Measurements from ENCODE around the gene TECPR1. TPM values are rescaled to one million over a fixed set of nuclear protein-coding genes. Genes with fewer than 3 reads are reported as not detected.

The TECPR1 gene
- total and polyA plus RNA-seq, 2 donors (not counting 3 experiments of a cell fraction or from before 2014, with no cell fraction given), result 12.3 to 97.5 TPM

DNA sequence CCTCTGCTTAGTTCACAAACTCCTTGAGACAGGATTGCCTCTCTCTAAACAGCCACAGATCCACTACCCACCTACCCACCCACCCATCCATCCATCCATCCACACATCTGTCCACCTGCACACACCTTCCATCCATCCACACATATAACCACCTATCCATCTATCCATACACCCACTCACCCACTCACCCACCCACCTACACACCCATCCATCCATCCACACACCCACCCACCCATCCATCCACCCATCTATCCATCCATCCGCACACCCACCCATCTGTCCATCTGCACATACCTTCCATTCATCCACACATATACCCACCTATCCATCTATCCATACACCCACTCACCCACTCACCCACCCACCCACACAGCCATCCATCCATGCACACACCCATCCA, 9.7 kb downstream of the TECPR1 start:
- DNase-seq (ENCODE audit: low read depth, low spot score) (no peak), FAIRE-seq (no peak)
- Histone ChIP-seq H3K9me1 (replicated peaks; ENCODE audit: control insufficient read depth, extremely low read depth, insufficient read depth, low read length) (no peaks in the 10 kb centered on the region), H3K9me3 (replicated peaks; ENCODE audit: control insufficient read depth, insufficient read depth, low read length) (no peaks in the 10 kb centered on the region), H3K36me3 (ENCODE audit: control insufficient read depth in 2 of 2, extremely low read depth in 1 of 2, insufficient read depth in 2 of 2, low read length in 2 of 2) (peaks cover 8 to 27% of the 10 kb centered on the region in 2 experiments), H3K4me3 (replicated peaks in 1 of 3; ENCODE audit: insufficient read depth in 1 of 3, low read depth in 1 of 3, low read length in 3 of 3) (no peak overlapping the region), H3K4me2 (ENCODE audit: insufficient read depth, low read length) (no peak overlapping the region), H3K27ac (ENCODE audit: insufficient read depth, low read depth, low read length) (no peak overlapping the region), H3K79me2 (ENCODE audit: control insufficient read depth, insufficient read depth, low read length) (peaks cover 9% of the 10 kb centered on the region), H3K4me1 (ENCODE audit: control insufficient read depth, extremely low read depth, insufficient read depth, low read length) (peaks cover 12% of the 10 kb centered on the region), H3K27me3 (ENCODE audit: control insufficient read depth in 2 of 2, insufficient read depth in 2 of 2, low read length in 2 of 2) (no peaks in the 10 kb centered on the region), H2AFZ (ENCODE audit: low read depth, low read length) (no peak overlapping the region), H4K20me1 (replicated peaks; ENCODE audit: control insufficient read depth, extremely low read depth, insufficient read depth, low read length) (no peaks in the 10 kb centered on the region), H3K9ac (replicated peaks; ENCODE audit: extremely low read depth, insufficient read depth, low read length) (no peak overlapping the region)
- no TSS peak for BruUV-seq (replicated peaks)
- ChIA-PET CTCF (interaction anchor here (1.0 to 1.1 kb wide), 2 partner anchors 24 to 221 kb away, joined by 3 to 4 read pairs; no protein-coding TSS in a partner anchor), POLR2A (no interaction called here)
- dilution Hi-C loops (cut with MboI; ENCODE audit: extremely low pct_ligation_motif_present, low sequenced_read_pairs) (no loop called here), intact Hi-C loops (cut with micrococcal nuclease) (no loop called here)
- TF ChIP-seq MYC (IDR thresholded peaks at IDR 0.05; ENCODE audit: low read depth, low read length) (no peak), JUN (IDR thresholded peaks at IDR 0.05; ENCODE audit: borderline replicate concordance, insufficient read depth, insufficient read length, low read depth) (no peak), POLR2AphosphoS5 (IDR thresholded peaks at IDR 0.05; ENCODE audit: insufficient read depth, low read depth, low read length) (no peak), GATA2 (IDR thresholded peaks at IDR 0.05; ENCODE audit: insufficient read depth, insufficient read length, low read depth, low read length) (no peak), FOS (IDR thresholded peaks at IDR 0.05; ENCODE audit: borderline replicate concordance, insufficient read depth, low read length) (no peak), POLR2A (IDR thresholded peaks at IDR 0.05; ENCODE audit: low read depth, low read length) (no peak), EZH2 (IDR thresholded peaks at IDR 0.05; ENCODE audit: borderline replicate concordance, low read depth, low read length, severe bottlenecking) (no peak)
- TF ChIP-seq, protein P1, sequence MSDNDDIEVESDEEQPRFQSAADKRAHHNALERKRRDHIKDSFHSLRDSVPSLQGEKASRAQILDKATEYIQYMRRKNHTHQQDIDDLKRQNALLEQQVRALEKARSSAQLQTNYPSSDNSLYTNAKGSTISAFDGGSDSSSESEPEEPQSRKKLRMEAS (IDR thresholded peaks at IDR 0.05; ENCODE audit: insufficient read depth, insufficient read length), result no peak
- TF ChIP-seq, protein P2, sequence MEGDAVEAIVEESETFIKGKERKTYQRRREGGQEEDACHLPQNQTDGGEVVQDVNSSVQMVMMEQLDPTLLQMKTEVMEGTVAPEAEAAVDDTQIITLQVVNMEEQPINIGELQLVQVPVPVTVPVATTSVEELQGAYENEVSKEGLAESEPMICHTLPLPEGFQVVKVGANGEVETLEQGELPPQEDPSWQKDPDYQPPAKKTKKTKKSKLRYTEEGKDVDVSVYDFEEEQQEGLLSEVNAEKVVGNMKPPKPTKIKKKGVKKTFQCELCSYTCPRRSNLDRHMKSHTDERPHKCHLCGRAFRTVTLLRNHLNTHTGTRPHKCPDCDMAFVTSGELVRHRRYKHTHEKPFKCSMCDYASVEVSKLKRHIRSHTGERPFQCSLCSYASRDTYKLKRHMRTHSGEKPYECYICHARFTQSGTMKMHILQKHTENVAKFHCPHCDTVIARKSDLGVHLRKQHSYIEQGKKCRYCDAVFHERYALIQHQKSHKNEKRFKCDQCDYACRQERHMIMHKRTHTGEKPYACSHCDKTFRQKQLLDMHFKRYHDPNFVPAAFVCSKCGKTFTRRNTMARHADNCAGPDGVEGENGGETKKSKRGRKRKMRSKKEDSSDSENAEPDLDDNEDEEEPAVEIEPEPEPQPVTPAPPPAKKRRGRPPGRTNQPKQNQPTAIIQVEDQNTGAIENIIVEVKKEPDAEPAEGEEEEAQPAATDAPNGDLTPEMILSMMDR (IDR thresholded peaks at IDR 0.05; ENCODE audit: extremely low read depth in 1 of 2, insufficient read depth in 1 of 2, low read depth in 1 of 2, low read length in 2 of 2), result no peak
